OCI-LY7 (cell line): ENCODE results near the gene FKBP15. TPM values are rescaled to one million over a fixed set of nuclear protein-coding genes. Genes with fewer than 3 reads are reported as not detected.

Source experiments
- BruUV-seq: library from RNA; stranded (reverse); fragments of 400-500 nt; replicated peaks from 2 replicates; lab custom pipeline; 2021; lab: Mats Ljungman, UMichigan
- CTCF ChIA-PET: fragments of 300-600 bp; sonication (Branson Sonifier 250); formaldehyde crosslinking; loops from one replicate; lab custom pipeline; 2022; ENCODE audit warnings: antibody characterized with exemption; ENCODE audit not compliant: unreplicated experiment; lab: Charles Lee
- POLR2A ChIA-PET: fragments of 300-600 bp; sonication (Branson Sonifier 250); formaldehyde crosslinking; loops from one replicate; lab custom pipeline; 2022; ENCODE audit warnings: antibody characterized with exemption; lab: Charles Lee
- DNase-seq: peaks from one replicate; pipeline ENCODE4 v3.0.0-alpha.2; 2015; ENCODE audit warnings: low spot score
- H2AFZ ChIP-seq: fragments of 200-600 bp; sonication (generic), shearing (Covaris generic); 2 replicates; pipeline ENCODE4 v1.6.1; 2014; ENCODE audit warnings: mild to moderate bottlenecking, antibody characterized with exemption, low read length, moderate library complexity
- H3K27ac ChIP-seq: fragments of 200-600 bp; sonication (generic); 2 replicates; pipeline ENCODE4 v1.5.1; 2014; ENCODE audit warnings: mixed run types, low read depth, mild to moderate bottlenecking, moderate library complexity, low read length, inconsistent platforms; ENCODE audit not compliant: poor library complexity, severe bottlenecking
- H3K36me3 ChIP-seq: fragments of 200-600 bp; sonication (generic); 2 replicates; pipeline ENCODE4 v1.6.1; 2014; ENCODE audit warnings: mild to moderate bottlenecking, antibody characterized with exemption, low read length, moderate library complexity, mixed read lengths; ENCODE audit not compliant: insufficient read depth
- H3K4me1 ChIP-seq: fragments of 200-600 bp; sonication (generic); 2 replicates; pipeline ENCODE4 v1.5.1; 2014; ENCODE audit warnings: mild to moderate bottlenecking, low read length; ENCODE audit not compliant: insufficient read depth, poor library complexity, severe bottlenecking
- H3K4me2 ChIP-seq: fragments of 200-600 bp; sonication (generic); 2 replicates; pipeline ENCODE4 v1.6.1; 2014; ENCODE audit warnings: mild to moderate bottlenecking, low read length
- H3K4me3 ChIP-seq: fragments of 200-600 bp; sonication (generic); 2 replicates; pipeline ENCODE4 v1.5.1; 2014; ENCODE audit warnings: mild to moderate bottlenecking, low read depth, low read length; ENCODE audit not compliant: poor library complexity, severe bottlenecking
- H3K79me2 ChIP-seq: fragments of 200-600 bp; sonication (generic); 2 replicates; pipeline ENCODE4 v1.6.1; 2016; ENCODE audit warnings: low read depth, mild to moderate bottlenecking, low read length, moderate library complexity, mixed read lengths; ENCODE audit not compliant: insufficient read depth
- H3K9me2 ChIP-seq: fragments of 200-600 bp; sonication (generic); 2 replicates; pipeline ENCODE4 v1.6.1; 2016; ENCODE audit warnings: mild to moderate bottlenecking, low read length, mixed read lengths; ENCODE audit not compliant: insufficient read depth
- H3K9me3 ChIP-seq: fragments of 200-600 bp; sonication (generic); 2 replicates; pipeline ENCODE4 v1.6.1; 2014; ENCODE audit warnings: mild to moderate bottlenecking, mixed run types, low read length, mixed read lengths
- H4K20me1 ChIP-seq: fragments of 200-600 bp; sonication (generic); 2 replicates; pipeline ENCODE4 v1.6.1; 2014; ENCODE audit warnings: mild to moderate bottlenecking, antibody characterized with exemption, low read length, moderate library complexity, mixed read lengths; ENCODE audit not compliant: insufficient read depth
- CTCF ChIP-seq: fragments of 200-600 bp; sonication (generic); conservative IDR thresholded peaks from 2 replicates; pipeline ENCODE4 v1.5.1; 2014; ENCODE audit warnings: mild to moderate bottlenecking, antibody characterized with exemption, low read length, moderate library complexity, mixed read lengths
- EZH2phosphoT487 ChIP-seq: fragments of 200-600 bp; sonication (generic); IDR thresholded peaks from 2 replicates; pipeline ENCODE4 v1.6.1; 2018; ENCODE audit warnings: low read depth, borderline replicate concordance, mild to moderate bottlenecking, mixed run types, antibody characterized with exemption, low read length, moderate library complexity, mixed read lengths
- intact Hi-C: fragments of 100-400 bp; cut with micrococcal nuclease; formaldehyde crosslinking; loops from one replicate; pipeline ENCODE4 v1.10.0; 2022; ENCODE audit not compliant: unreplicated experiment
- total RNA-seq, 2 experiments: library from RNA; depleted of rRNA in 1 of 2; stranded (reverse); fragments of >200 nt in 1 of 2; shearing (Covaris generic) in 1 of 2; gene quantifications; 2 replicates each; pipeline ENCODE4 v1.2.3, GENCODE V29; 2014 to 2022

FKBP15 gene
- total RNA-seq, 2 experiments from 2014 or later, result 39.9 to 58.0 TPM

DNA sequence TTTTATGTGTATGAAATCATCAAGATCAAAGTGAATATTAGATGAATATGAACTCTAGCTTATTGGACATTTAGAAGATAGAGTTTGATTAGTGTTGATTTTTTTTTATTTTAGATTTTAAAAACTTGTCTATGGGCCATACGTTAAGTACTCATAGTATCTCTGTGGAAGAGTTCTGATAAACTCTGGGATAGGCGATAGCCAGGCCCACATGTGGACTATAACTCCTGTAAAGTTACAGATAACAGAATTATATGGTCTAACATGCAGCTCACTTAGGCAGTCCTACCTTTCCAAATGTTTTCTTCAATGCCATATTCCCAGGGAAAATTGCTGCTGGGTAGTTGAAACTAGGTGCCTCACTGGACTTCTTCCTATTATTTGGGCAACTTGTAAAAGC lies 10.6 kb upstream of the FKBP15 start:
- no peaks in the 10 kb centered on the region for H3K9me2 ChIP-seq
- H3K4me1 ChIP-seq, result peaks cover 11% of the 10 kb centered on the region
- ChIA-PET POLR2A (interaction anchor here (0.6 to 2.9 kb wide), 6 partner anchors 11 to 120 kb away, joined by 3 to 31 read pairs (median 4); partner anchors contain the start of genes FKBP15 and SLC31A1), CTCF (interaction anchor here (1.3 kb wide), 2 partner anchors 10 to 11 kb away, joined by 3 read pairs; partner anchors contain the start of genes FKBP15 and SLC31A1)
- no TSS peak for BruUV-seq
- TF ChIP-seq EZH2phosphoT487, result no peak
- no peak for TF ChIP-seq CTCF
- H4K20me1 ChIP-seq, result no peaks in the 10 kb centered on the region
- no peak overlapping the region for H3K27ac ChIP-seq
- H3K4me3 ChIP-seq, result no peak overlapping the region
- H3K9me3 ChIP-seq, result no peaks in the 10 kb centered on the region
- no peak overlapping the region for H2AFZ ChIP-seq
- intact Hi-C loops, result no loop called here
- H3K79me2 ChIP-seq, result no peaks in the 10 kb centered on the region
- no peak for DNase-seq
- H3K4me2 ChIP-seq, result no peak overlapping the region
- no peaks in the 10 kb centered on the region; the same call in 1 of the 2 replicates for H3K36me3 ChIP-seq

DNA sequence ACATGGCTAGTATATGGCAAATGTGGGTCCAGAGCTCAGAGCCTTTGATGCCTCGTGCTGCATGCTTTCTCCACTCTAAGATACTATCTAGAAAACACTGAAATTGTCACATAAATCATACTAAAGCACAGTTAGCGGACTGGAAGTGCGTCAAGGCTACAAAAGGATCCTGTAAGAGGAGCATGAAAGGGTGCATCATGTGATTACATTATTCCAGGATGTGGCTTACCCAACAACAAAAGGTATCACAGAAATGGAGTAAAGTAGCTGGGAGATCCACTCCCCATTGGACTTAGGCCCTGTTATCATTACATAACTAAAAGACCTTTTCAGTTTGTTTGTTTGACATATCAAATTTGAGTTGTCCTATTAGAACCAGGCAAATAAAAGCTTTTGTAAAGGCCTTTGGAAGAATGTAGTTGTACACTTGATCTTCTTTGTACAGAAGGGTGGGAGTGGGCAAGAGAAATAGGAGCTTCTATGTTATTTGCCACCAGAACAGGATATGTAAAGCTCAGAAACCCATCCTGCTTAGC lies 7.1 kb upstream of the FKBP15 start:
- Histone ChIP-seq H4K20me1 (no peaks in the 10 kb centered on the region), H3K4me2 (no peak overlapping the region), H3K4me3 (no peak overlapping the region), H3K9me2 (no peaks in the 10 kb centered on the region), H3K79me2 (no peaks in the 10 kb centered on the region), H3K9me3 (no peaks in the 10 kb centered on the region), H3K27ac (no peak overlapping the region), H3K36me3 (no peaks in the 10 kb centered on the region; the same call in 1 of the 2 replicates), H2AFZ (no peak overlapping the region), H3K4me1 (peaks cover 10% of the 10 kb centered on the region)
- ChIA-PET CTCF (no interaction called here), POLR2A (interaction anchor here (1.1 kb wide), 1 partner anchor 12 kb away, joined by 6 read pairs; no protein-coding TSS in a partner anchor)
- DNase-seq, result no peak
- intact Hi-C loops, result no loop called here
- TF ChIP-seq EZH2phosphoT487 (no peak), CTCF (no peak)
- BruUV-seq, result no TSS peak

DNA sequence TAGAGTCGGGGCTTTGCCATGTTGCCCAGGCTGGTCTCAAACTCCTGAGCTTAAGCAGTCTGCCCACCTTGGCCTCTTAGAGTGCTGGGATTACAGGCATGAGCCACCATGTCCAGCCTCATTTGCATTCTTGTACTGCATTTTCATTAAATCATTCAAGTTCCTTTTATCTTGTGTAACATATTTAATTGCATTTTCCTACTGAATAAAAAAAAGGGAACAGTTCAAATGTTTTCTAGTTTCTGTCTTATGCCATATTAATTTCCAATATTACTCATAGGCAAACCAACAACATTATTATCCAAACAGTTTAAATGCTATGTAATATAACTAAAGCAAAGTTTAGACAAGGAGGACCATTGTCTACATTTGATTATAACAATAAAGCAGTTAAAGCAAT lies 6.4 kb upstream of the FKBP15 start:
- CTCF ChIA-PET, result no interaction called here
- intact Hi-C loops, result no loop called here
- DNase-seq, result no peak
- POLR2A ChIA-PET, result interaction anchor here (0.6 to 1.1 kb wide), 3 partner anchors 12 to 58 kb away, joined by 4 to 8 read pairs (median 6); no protein-coding TSS in a partner anchor
- H2AFZ ChIP-seq, result no peak overlapping the region
- H4K20me1 ChIP-seq, result no peaks in the 10 kb centered on the region
- no TSS peak for BruUV-seq
- no peak overlapping the region for H3K27ac ChIP-seq
- peaks cover 2% of the 10 kb centered on the region; the same call in 1 of the 2 replicates for H3K79me2 ChIP-seq
- TF ChIP-seq EZH2phosphoT487 (no peak), CTCF (no peak)
- no peaks in the 10 kb centered on the region for H3K9me2 ChIP-seq
- H3K36me3 ChIP-seq, result no peaks in the 10 kb centered on the region; the same call in 1 of the 2 replicates
- peaks cover 11% of the 10 kb centered on the region for H3K4me1 ChIP-seq
- H3K4me3 ChIP-seq, result no peak overlapping the region
- no peak overlapping the region for H3K4me2 ChIP-seq
- H3K9me3 ChIP-seq, result no peaks in the 10 kb centered on the region
